Muscle layer of duodenum (tissue), 2 donors: ENCODE results near the gene NINL.

Experiments
- H3K27ac ChIP-seq: one replicate; pipeline ENCODE4 v1.7.0; 2013; ENCODE audit warnings: mild to moderate bottlenecking, low read length
- H3K27me3 ChIP-seq: one replicate; pipeline ENCODE4 v1.7.0; 2013; ENCODE audit warnings: low read depth, mild to moderate bottlenecking, control low read depth, low read length
- H3K36me3 ChIP-seq, 2 donors: one replicate each; pipeline ENCODE4 v1.7.0; 2013; ENCODE audit warnings: low read length in 2 of 2, control low read depth in 1 of 2, mild to moderate bottlenecking in 1 of 2; ENCODE audit not compliant: insufficient read depth in 2 of 2, control insufficient read depth in 1 of 2
- H3K4me1 ChIP-seq, 2 donors: one replicate each; pipeline ENCODE4 v1.7.0; 2013; ENCODE audit warnings: low read length in 2 of 2, mild to moderate bottlenecking in 2 of 2, control low read depth in 1 of 2, moderate library complexity in 1 of 2; ENCODE audit not compliant: insufficient read depth in 2 of 2, control insufficient read depth in 1 of 2
- H3K4me3 ChIP-seq, 2 donors: one replicate each; pipeline ENCODE4 v1.7.0; 2013; ENCODE audit warnings: low read length in 2 of 2, low read depth in 1 of 2, mild to moderate bottlenecking in 1 of 2
- H3K9me3 ChIP-seq, 2 donors: one replicate each; pipeline ENCODE4 v1.7.0; 2013; ENCODE audit warnings: low read length in 2 of 2, control low read depth in 1 of 2, mild to moderate bottlenecking in 1 of 2; ENCODE audit not compliant: control insufficient read depth in 1 of 2
- donor health status: healthy.

NINL gene

GRCh38 chr20:25465243-25466135, 119.8 kb downstream of the NINL start:
- no peaks in the 10 kb centered on the region for H3K4me1 ChIP-seq
- no peaks in the 10 kb centered on the region for H3K27me3 ChIP-seq
- no peaks in the 10 kb centered on the region for H3K9me3 ChIP-seq
- H3K27ac ChIP-seq, result no peak overlapping the region
- H3K36me3 ChIP-seq, result peaks cover 17 to 57% of the 10 kb centered on the region in 2 donors
- no peak overlapping the region for H3K4me3 ChIP-seq

- H3K36me3 ChIP-seq, result peaks cover 14 to 49% of the 10 kb centered on the region in 2 donors
- H3K4me3 ChIP-seq, result no peak overlapping the region
- no peaks in the 10 kb centered on the region for H3K4me1 ChIP-seq
- H3K9me3 ChIP-seq, result no peaks in the 10 kb centered on the region
- no peaks in the 10 kb centered on the region for H3K27me3 ChIP-seq
- no peak overlapping the region for H3K27ac ChIP-seq
These were observed 120.7 kb downstream of the NINL start for GRCh38 chr20:25464501-25465242.

- H3K27ac ChIP-seq, result no peak overlapping the region
- H3K4me1 ChIP-seq, result no peaks in the 10 kb centered on the region
- H3K9me3 ChIP-seq, result no peaks in the 10 kb centered on the region
- H3K4me3 ChIP-seq, result no peak overlapping the region
- H3K36me3 ChIP-seq, result peaks cover 10 to 42% of the 10 kb centered on the region in 2 donors
- H3K27me3 ChIP-seq, result no peaks in the 10 kb centered on the region
These were observed 123.4 kb downstream of the NINL start for GRCh38 chr20:25461786-25462545.

- H3K27ac ChIP-seq, result no peak overlapping the region
- no peaks in the 10 kb centered on the region for H3K9me3 ChIP-seq
- no peaks in the 10 kb centered on the region for H3K27me3 ChIP-seq
- H3K36me3 ChIP-seq, result peaks cover 9 to 41% of the 10 kb centered on the region in 2 donors
- H3K4me1 ChIP-seq, result no peaks in the 10 kb centered on the region
- no peak overlapping the region for H3K4me3 ChIP-seq
These were observed 124.1 kb downstream of the NINL start for GRCh38 chr20:25461281-25461650.

GRCh38 chr20:25460566-25461280, 124.6 kb downstream of the NINL start:
- H3K9me3 ChIP-seq, result no peaks in the 10 kb centered on the region
- no peaks in the 10 kb centered on the region for H3K27me3 ChIP-seq
- peaks cover 9 to 38% of the 10 kb centered on the region in 2 donors for H3K36me3 ChIP-seq
- no peak overlapping the region for H3K4me3 ChIP-seq
- no peak overlapping the region for H3K27ac ChIP-seq
- H3K4me1 ChIP-seq, result no peaks in the 10 kb centered on the region

GRCh38 chr20:25459916-25460535, 125.3 kb downstream of the NINL start:
- no peak overlapping the region for H3K27ac ChIP-seq
- no peak overlapping the region for H3K4me3 ChIP-seq
- peaks cover 15 to 44% of the 10 kb centered on the region in 2 donors for H3K36me3 ChIP-seq
- no peaks in the 10 kb centered on the region for H3K9me3 ChIP-seq
- H3K4me1 ChIP-seq, result no peaks in the 10 kb centered on the region
- no peaks in the 10 kb centered on the region for H3K27me3 ChIP-seq

- no peaks in the 10 kb centered on the region for H3K9me3 ChIP-seq
- no peaks in the 10 kb centered on the region for H3K4me1 ChIP-seq
- no peak overlapping the region for H3K4me3 ChIP-seq
- H3K27me3 ChIP-seq, result no peaks in the 10 kb centered on the region
- peaks cover 20 to 52% of the 10 kb centered on the region in 2 donors for H3K36me3 ChIP-seq
- no peak overlapping the region for H3K27ac ChIP-seq
These were observed 126.1 kb downstream of the NINL start for GRCh38 chr20:25459111-25459830.

- Histone ChIP-seq H3K27ac (no peak overlapping the region), H3K4me3 (no peak overlapping the region), H3K36me3 (peaks cover 21 to 56% of the 10 kb centered on the region in 2 donors), H3K27me3 (no peaks in the 10 kb centered on the region), H3K4me1 (no peaks in the 10 kb centered on the region), H3K9me3 (no peaks in the 10 kb centered on the region)
These were observed 127.2 kb downstream of the NINL start for GRCh38 chr20:25457886-25458680.

- Histone ChIP-seq H3K27me3 (no peaks in the 10 kb centered on the region), H3K4me1 (no peaks in the 10 kb centered on the region), H3K4me3 (no peak overlapping the region), H3K9me3 (no peaks in the 10 kb centered on the region), H3K36me3 (peaks cover 20 to 51% of the 10 kb centered on the region in 2 donors), H3K27ac (no peak overlapping the region)
These were observed 131.0 kb downstream of the NINL start for GRCh38 chr20:25454153-25454900.
